Fibroblast of lung (primary cell): ENCODE results near the gene RASA3. TPM values are rescaled to one million over a fixed set of nuclear protein-coding genes. Genes with fewer than 3 reads are reported as not detected.

ENCODE experiments used
- DNase-seq, 2 donors: peaks; one replicate each; pipeline versions ENCODE4 v3.0.0 to v3.0.0-alpha.2; 2010; ENCODE audit warnings: low read depth in 2 of 2
- H2AFZ ChIP-seq: 2 replicates; pipeline ENCODE4 v1.5.1; 2012; ENCODE audit warnings: low read length, control low read depth, inconsistent platforms
- H3K27ac ChIP-seq: 2 replicates; pipeline ENCODE4 v1.5.1; 2011; ENCODE audit warnings: low read length, control low read depth; ENCODE audit not compliant: insufficient read depth
- H3K27me3 ChIP-seq: 2 replicates; pipeline ENCODE4 v1.5.1; 2011; ENCODE audit warnings: mild to moderate bottlenecking, low read length; ENCODE audit not compliant: control insufficient read depth, insufficient read depth
- H3K36me3 ChIP-seq: 2 replicates; pipeline ENCODE4 v1.5.1; 2011; ENCODE audit warnings: low read length; ENCODE audit not compliant: control insufficient read depth, insufficient read depth
- H3K4me1 ChIP-seq: 2 replicates; pipeline ENCODE4 v1.5.1; 2011; ENCODE audit warnings: low read length; ENCODE audit not compliant: control insufficient read depth, insufficient read depth; ENCODE audit errors: extremely low read depth
- H3K4me2 ChIP-seq: 2 replicates; pipeline ENCODE4 v1.5.1; 2011; ENCODE audit warnings: low read length, control low read depth; ENCODE audit not compliant: insufficient read depth; ENCODE audit errors: extremely low read depth
- H3K4me3 ChIP-seq, 4 experiments: fragments of 200-600 bp in 1 of 4; sonication (generic) in 1 of 4; replicated peaks in 1 of 4; 2 replicates each; pipeline ENCODE4 v1.5.1; 2011 to 2016; ENCODE audit warnings: low read length in 4 of 4, low read depth in 3 of 4, mild to moderate bottlenecking in 3 of 4, control low read depth in 2 of 4, inconsistent platforms in 1 of 4, mixed read lengths in 1 of 4; ENCODE audit not compliant: insufficient read depth in 1 of 4; ENCODE audit errors: control extremely low read depth in 1 of 4
- H3K79me2 ChIP-seq: 2 replicates; pipeline ENCODE4 v1.5.1; 2012; ENCODE audit warnings: mild to moderate bottlenecking, low read length, inconsistent platforms; ENCODE audit not compliant: control insufficient read depth, insufficient read depth
- H3K9ac ChIP-seq: 2 replicates; pipeline ENCODE4 v1.5.1; 2011; ENCODE audit warnings: mild to moderate bottlenecking, low read length, control low read depth; ENCODE audit not compliant: insufficient read depth
- H3K9me3 ChIP-seq: 2 replicates; pipeline ENCODE4 v1.5.1; 2012; ENCODE audit warnings: low read depth, low read length; ENCODE audit not compliant: control insufficient read depth, insufficient read depth
- H4K20me1 ChIP-seq: 2 replicates; pipeline ENCODE4 v1.5.1; 2011; ENCODE audit warnings: low read length; ENCODE audit not compliant: control insufficient read depth, insufficient read depth; ENCODE audit errors: extremely low read depth
- EZH2 ChIP-seq: IDR thresholded peaks from 2 replicates; pipeline ENCODE4 v1.5.1; 2012; ENCODE audit warnings: low read length, control low read depth, mild to moderate bottlenecking; ENCODE audit errors: missing control alignments
- polyA plus RNA-seq, 2 donors: library from polyadenylated mRNA; depleted of rRNA in 1 of 2; stranded (reverse) in 1 of 2; unstranded in 1 of 2; fragments of >200 nt; gene quantifications; 2 replicates each; pipeline ENCODE4 v1.2.1, GENCODE V29; 2011 to 2012; ENCODE audit warnings: missing spikeins in 1 of 2
- total RNA-seq: library from RNA; depleted of rRNA; stranded (reverse); fragments of >200 nt; gene quantifications from 2 replicates; pipeline ENCODE4 v1.2.1, GENCODE V29; 2014
- TF ChIP-seq, protein P1 (sequence below), 2 donors: IDR thresholded peaks in 1 of 2; conservative IDR thresholded peaks in 1 of 2; 1 replicate in 1 of 2; 2 replicates in 1 of 2; pipeline ENCODE4 v1.5.1; 2011 to 2012; ENCODE audit warnings: low read length in 2 of 2, control low read depth in 1 of 2, inconsistent platforms in 1 of 2, low read depth in 1 of 2, mild to moderate bottlenecking in 1 of 2

Gene RASA3
- total and polyA plus RNA-seq, 2 donors (not counting 1 experiment from before 2014, with no cell fraction given) = 26.6 to 31.1 TPM

DNA sequence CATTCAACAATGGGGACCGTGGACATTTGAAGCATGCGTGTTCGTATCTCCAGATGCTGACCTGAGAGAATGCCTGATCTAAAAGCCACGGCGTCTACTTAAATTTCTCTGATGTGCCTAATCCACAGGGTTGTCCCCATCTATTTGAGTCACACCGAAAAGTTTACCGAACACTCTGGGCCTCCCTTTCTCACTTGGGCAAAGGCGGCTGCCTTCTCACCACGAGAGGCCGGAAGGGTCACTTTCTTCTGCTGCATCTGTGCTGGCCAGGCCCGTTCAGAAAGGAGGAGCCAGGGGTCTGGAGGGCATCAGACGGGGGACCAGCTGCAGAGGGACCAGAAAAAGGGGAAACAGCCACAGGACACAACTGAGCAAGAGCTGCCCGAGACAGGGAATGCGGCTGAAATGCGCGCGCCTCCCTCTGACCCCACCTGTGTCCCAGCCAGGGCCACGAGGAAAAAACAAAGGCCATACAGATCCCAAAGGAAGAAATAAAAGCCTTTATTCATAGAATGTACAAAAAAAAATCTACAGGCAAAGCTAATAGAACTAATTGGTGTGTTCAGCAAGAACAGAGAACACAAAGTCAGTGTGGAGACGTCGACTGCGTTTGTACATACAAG is 87.2 kb downstream of the RASA3 start:
- no peak overlapping the region for H3K4me3 ChIP-seq
- peaks cover 13% of the 10 kb centered on the region for H3K36me3 ChIP-seq
- H3K4me1 ChIP-seq = peaks cover 11% of the 10 kb centered on the region
- H3K79me2 ChIP-seq = peaks cover 70% of the 10 kb centered on the region
- no peaks in the 10 kb centered on the region for H4K20me1 ChIP-seq
- peak in 1 of 2 donors; percentile 32 for DNase-seq
- H3K4me2 ChIP-seq = no peak overlapping the region
- H3K9ac ChIP-seq = no peak overlapping the region
- TF ChIP-seq, protein P1, sequence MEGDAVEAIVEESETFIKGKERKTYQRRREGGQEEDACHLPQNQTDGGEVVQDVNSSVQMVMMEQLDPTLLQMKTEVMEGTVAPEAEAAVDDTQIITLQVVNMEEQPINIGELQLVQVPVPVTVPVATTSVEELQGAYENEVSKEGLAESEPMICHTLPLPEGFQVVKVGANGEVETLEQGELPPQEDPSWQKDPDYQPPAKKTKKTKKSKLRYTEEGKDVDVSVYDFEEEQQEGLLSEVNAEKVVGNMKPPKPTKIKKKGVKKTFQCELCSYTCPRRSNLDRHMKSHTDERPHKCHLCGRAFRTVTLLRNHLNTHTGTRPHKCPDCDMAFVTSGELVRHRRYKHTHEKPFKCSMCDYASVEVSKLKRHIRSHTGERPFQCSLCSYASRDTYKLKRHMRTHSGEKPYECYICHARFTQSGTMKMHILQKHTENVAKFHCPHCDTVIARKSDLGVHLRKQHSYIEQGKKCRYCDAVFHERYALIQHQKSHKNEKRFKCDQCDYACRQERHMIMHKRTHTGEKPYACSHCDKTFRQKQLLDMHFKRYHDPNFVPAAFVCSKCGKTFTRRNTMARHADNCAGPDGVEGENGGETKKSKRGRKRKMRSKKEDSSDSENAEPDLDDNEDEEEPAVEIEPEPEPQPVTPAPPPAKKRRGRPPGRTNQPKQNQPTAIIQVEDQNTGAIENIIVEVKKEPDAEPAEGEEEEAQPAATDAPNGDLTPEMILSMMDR (conservative IDR thresholded peaks at IDR 0.05 in 1 of 2, IDR thresholded peaks at IDR 0.05 in 1 of 2; ENCODE audit: low read depth in 1 of 2, low read length in 2 of 2) = no peak
- no peak for TF ChIP-seq EZH2
- peak overlapping the region; percentile 63 for H3K27ac ChIP-seq
- no peaks in the 10 kb centered on the region for H3K27me3 ChIP-seq
- no peaks in the 10 kb centered on the region for H3K9me3 ChIP-seq
- no peak overlapping the region for H2AFZ ChIP-seq

DNA sequence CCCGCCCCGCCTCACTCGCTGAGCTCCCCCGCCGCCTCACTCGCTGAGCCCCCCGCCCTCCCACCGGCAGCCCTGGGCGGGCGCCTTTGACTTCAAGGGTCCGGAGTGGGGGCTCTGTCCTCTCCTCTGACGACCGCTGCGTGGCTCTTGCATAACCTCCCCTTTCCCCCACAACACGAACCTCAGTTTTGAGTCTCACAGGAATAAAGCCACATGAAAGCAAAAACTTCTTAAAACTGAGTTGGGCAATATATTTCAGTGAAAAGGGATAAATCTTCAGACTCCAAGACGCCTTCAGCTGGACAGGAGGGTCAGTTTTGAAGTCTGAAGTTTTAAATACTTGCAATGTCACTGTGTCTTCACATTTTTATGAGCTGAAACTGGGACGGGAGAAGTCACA is 87.9 kb downstream of the RASA3 start:
- no peaks in the 10 kb centered on the region for H4K20me1 ChIP-seq
- peaks cover 70% of the 10 kb centered on the region for H3K79me2 ChIP-seq
- H3K27me3 ChIP-seq = no peaks in the 10 kb centered on the region
- peak; percentile 59 to 85 for DNase-seq
- no peak overlapping the region for H3K4me2 ChIP-seq
- H2AFZ ChIP-seq = no peak overlapping the region
- peak overlapping the region; percentile 63 for H3K27ac ChIP-seq
- H3K4me3 ChIP-seq = no peak overlapping the region
- peaks cover 11% of the 10 kb centered on the region for H3K4me1 ChIP-seq
- no peak for TF ChIP-seq EZH2
- TF ChIP-seq, protein P1 (conservative IDR thresholded peaks at IDR 0.05 in 1 of 2, IDR thresholded peaks at IDR 0.05 in 1 of 2; ENCODE audit: low read depth in 1 of 2, low read length in 2 of 2) = no peak
- no peak overlapping the region for H3K9ac ChIP-seq
- H3K36me3 ChIP-seq = peaks cover 11% of the 10 kb centered on the region
- no peaks in the 10 kb centered on the region for H3K9me3 ChIP-seq

DNA sequence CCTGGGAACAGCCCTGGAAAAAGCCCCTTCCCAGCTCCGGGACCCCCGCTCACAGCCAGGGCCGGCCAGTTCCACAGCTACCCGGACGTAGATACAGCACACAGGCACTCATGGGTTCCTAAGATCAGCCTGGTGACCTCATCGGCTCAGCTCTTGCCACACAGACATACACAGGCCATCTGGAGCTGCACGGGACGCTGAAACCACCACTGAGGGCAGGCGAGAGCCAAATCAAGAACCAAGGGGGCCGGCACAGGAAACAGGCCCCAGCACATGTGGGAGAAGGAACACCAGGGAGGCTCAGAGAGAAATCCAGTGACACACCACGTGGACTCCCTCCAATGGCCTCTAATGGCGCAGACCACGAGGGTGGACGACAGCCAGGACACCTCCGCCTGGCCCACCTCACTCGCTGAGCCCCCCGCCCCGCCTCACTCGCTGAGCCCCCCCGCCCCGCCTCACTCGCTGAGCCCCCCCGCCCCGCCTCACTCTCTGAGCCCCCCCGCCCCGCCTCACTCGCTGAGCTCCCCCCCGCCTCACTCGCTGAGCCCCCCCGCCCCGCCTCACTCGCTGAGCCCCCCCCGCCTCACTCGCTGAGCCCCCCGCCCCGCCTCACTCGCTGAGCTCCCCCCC is 88.9 kb downstream of the RASA3 start:
- peak; percentile 91 to 95 for DNase-seq
- no peak overlapping the region for H2AFZ ChIP-seq
- no peaks in the 10 kb centered on the region for H4K20me1 ChIP-seq

More for the DNA sequence above, 88.9 kb downstream of the RASA3 start:
- Histone ChIP-seq H3K27ac (peak overlapping the region; percentile 63), H3K36me3 (peaks cover 12% of the 10 kb centered on the region), H3K79me2 (peaks cover 74% of the 10 kb centered on the region), H3K4me2 (no peak overlapping the region), H3K9ac (no peak overlapping the region), H3K4me1 (peaks cover 12% of the 10 kb centered on the region), H3K27me3 (no peaks in the 10 kb centered on the region), H3K4me3 (no peak overlapping the region), H3K9me3 (no peaks in the 10 kb centered on the region)
- TF ChIP-seq, protein P1 (conservative IDR thresholded peaks at IDR 0.05 in 1 of 2, IDR thresholded peaks at IDR 0.05 in 1 of 2; ENCODE audit: low read depth in 1 of 2, low read length in 2 of 2) = peak; percentile 34 to 36
- TF ChIP-seq EZH2 = no peak
